Mammary epithelial cell (primary cell): Measurements from ENCODE around the gene KCNMA1.

Experiments used
- CTCF ChIP-seq, 2 donors: IDR thresholded peaks in 1 of 2; conservative IDR thresholded peaks in 1 of 2; 2 replicates each; pipeline ENCODE4 v1.5.1; 2011 to 2012; ENCODE audit warnings: inconsistent platforms in 2 of 2, low read length in 2 of 2, mild to moderate bottlenecking in 2 of 2, control low read depth in 1 of 2, low read depth in 1 of 2; ENCODE audit not compliant: insufficient read depth in 1 of 2; ENCODE audit errors: extremely low read depth in 1 of 2
- EZH2 ChIP-seq: IDR thresholded peaks from 2 replicates; pipeline ENCODE4 v1.6.1; 2012; ENCODE audit warnings: low read length, inconsistent platforms, borderline replicate concordance

GRCh38 chr10:77452952-77453564, 184.6 kb downstream of the KCNMA1 start:
- TF ChIP-seq CTCF (conservative IDR thresholded peaks at IDR 0.05 in 1 of 2, IDR thresholded peaks at IDR 0.05 in 1 of 2; ENCODE audit: extremely low read depth in 1 of 2, insufficient read depth in 1 of 2, low read depth in 1 of 2, low read length in 2 of 2): no peak
- TF ChIP-seq EZH2: no peak
